ENCODE data around the gene GALNT5. TPM values are rescaled to one million over a fixed set of nuclear protein-coding genes. Genes with fewer than 3 reads are reported as not detected.

GALNT5 gene
- polyA plus RNA-seq, 3 donors = 0.35 to 0.67 (median 0.47) TPM

DNA sequence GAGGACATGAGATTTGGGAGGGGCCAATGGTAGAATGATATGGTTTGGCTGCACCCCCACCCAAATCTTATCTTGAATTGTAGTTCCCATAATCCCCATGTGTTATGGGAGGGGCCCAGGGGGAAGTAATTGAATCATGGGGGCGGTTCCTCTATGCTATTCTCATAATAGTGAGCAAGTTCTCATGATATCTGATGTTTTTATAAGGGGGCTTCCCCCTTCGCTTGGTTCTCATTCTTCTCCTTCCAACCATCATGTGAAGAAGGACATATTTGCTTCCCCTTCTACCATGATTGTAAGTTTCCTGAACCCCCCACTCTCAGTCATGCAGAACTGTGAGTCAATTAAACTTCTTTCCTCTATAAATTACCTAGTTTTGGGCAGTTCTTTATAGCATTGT is 105.1 kb downstream of the GALNT5 start:
- DNase-seq (ENCODE audit: low read depth in 3 of 3, low spot score in 2 of 3) = no peak

GRCh38 chr2:157363612-157364101 is 106.2 kb downstream of the GALNT5 start:
- DNase-seq (ENCODE audit: low read depth in 3 of 3, low spot score in 2 of 3) = no peak

Other genes with a start within 250 kb of the GALNT5 start
- under 1 TPM; 0.06 to 0.24 (median 0.10) TPM for gene ERMN, start 68.1 kb downstream of the GALNT5 start, polyA plus RNA-seq (ENCODE audit: insufficient read length in 3 of 3)
- 1 to 10 TPM; 1.6 to 2.1 (median 1.9) TPM for gene CYTIP, start 186.4 kb downstream of the GALNT5 start, polyA plus RNA-seq (ENCODE audit: insufficient read length in 3 of 3)

Data from right renal cortex interstitium (tissue), 3 donors.